Activated CD4-positive, alpha-beta T cell treated with anti-CD3 and anti-CD28 coated beads for 24 hours (primary cell): ENCODE data around the gene MARCHF2.
"Not testable (repeated sequence)": the region's sequence is repeated elsewhere in the genome, so short reads cannot be mapped to it uniquely, and the experiment has no call there.

ENCODE experiments used
- DNase-seq, 2 donors: peaks; one replicate each; pipeline ENCODE4 v3.0.0-alpha.2; 2020; ENCODE audit warnings: low read depth in 2 of 2

The MARCHF2 gene

GRCh38 chr19:8410718-8411117, 2.4 kb upstream of the MARCHF2 start:
- not testable (repeated sequence) for DNase-seq

- DNase-seq = no peak
Observed at GRCh38 chr19:8413629-8413995, 507 bp downstream of the MARCHF2 start.

GRCh38 chr19:8416796-8417195, 3.7 kb downstream of the MARCHF2 start:
- DNase-seq = no peak

GRCh38 chr19:8421484-8422461, 8.7 kb downstream of the MARCHF2 start:
- DNase-seq = no peak

GRCh38 chr19:8423817-8424223, 10.7 kb downstream of the MARCHF2 start:
- no peak for DNase-seq

GRCh38 chr19:8425331-8425730, 12.2 kb downstream of the MARCHF2 start:
- DNase-seq = not testable (repeated sequence)

GRCh38 chr19:8426283-8426682, 13.2 kb downstream of the MARCHF2 start:
- no peak for DNase-seq

- DNase-seq = no peak
Observed at GRCh38 chr19:8429044-8429443, 15.9 kb downstream of the MARCHF2 start.

GRCh38 chr19:8429826-8430225, 16.7 kb downstream of the MARCHF2 start:
- no peak for DNase-seq

GRCh38 chr19:8430650-8431049, 17.5 kb downstream of the MARCHF2 start:
- no peak for DNase-seq

- DNase-seq = no peak
Observed at GRCh38 chr19:8438236-8438635, 25.1 kb downstream of the MARCHF2 start.

GRCh38 chr19:8441725-8442544, 28.8 kb downstream of the MARCHF2 start:
- no peak for DNase-seq

- DNase-seq = not testable (repeated sequence)
Observed at GRCh38 chr19:8444140-8444676, 31.1 kb downstream of the MARCHF2 start.

GRCh38 chr19:8444677-8445487, 31.8 kb downstream of the MARCHF2 start, which contains the start of gene HNRNPM:
TSS of gene HNRNPM (plus strand) at chr19:8444975. CDS start at chr19:8444999, 24 bp downstream.
- DNase-seq = peak; percentile 100

- peak in 1 of 2 donors; percentile 33 for DNase-seq
Observed at GRCh38 chr19:8445488-8446001, 32.4 kb downstream of the MARCHF2 start.

- DNase-seq = no peak
Observed at GRCh38 chr19:8446061-8446709, 33.1 kb downstream of the MARCHF2 start.

GRCh38 chr19:8449830-8450229, 36.7 kb downstream of the MARCHF2 start:
- no peak for DNase-seq

- DNase-seq = no peak
Observed at GRCh38 chr19:8451377-8451776, 38.3 kb downstream of the MARCHF2 start.

GRCh38 chr19:8451885-8452284, 38.8 kb downstream of the MARCHF2 start:
- DNase-seq = no peak

GRCh38 chr19:8452446-8453123, 39.5 kb downstream of the MARCHF2 start:
- no peak for DNase-seq
